Astrocyte (in vitro differentiated cells and primary cell): ENCODE measurements around the gene CREG2. TPM values are rescaled to one million over a fixed set of nuclear protein-coding genes. Genes with fewer than 3 reads are reported as not detected.

Experiments
- DNase-seq: peaks from one replicate; pipeline ENCODE4 v3.0.0-alpha.2; 2010; ENCODE audit warnings: low read depth
- FAIRE-seq: peaks from 2 replicates; lab custom pipeline; 2011; peaks lifted over from hg19 to GRCh38; lab: Jason Lieb, UNC
- H2AFZ ChIP-seq: 2 replicates; pipeline ENCODE4 v1.6.0; 2012; ENCODE audit warnings: low read depth, low read length, inconsistent platforms
- H3K27ac ChIP-seq: 2 replicates; pipeline ENCODE4 v1.5.1; 2011; ENCODE audit warnings: low read depth, low read length, inconsistent platforms
- H3K27me3 ChIP-seq: 2 replicates; pipeline ENCODE4 v1.6.0; 2011; ENCODE audit warnings: low read length, inconsistent platforms; ENCODE audit not compliant: insufficient read depth
- H3K36me3 ChIP-seq: 2 replicates; pipeline ENCODE4 v1.5.1; 2011; ENCODE audit warnings: low read length, inconsistent platforms; ENCODE audit not compliant: insufficient read depth
- H3K4me1 ChIP-seq: 2 replicates; pipeline ENCODE4 v1.5.1; 2011; ENCODE audit warnings: low read length, inconsistent platforms; ENCODE audit not compliant: insufficient read depth
- H3K4me2 ChIP-seq: 2 replicates; pipeline ENCODE4 v1.6.0; 2012; ENCODE audit warnings: low read length, inconsistent platforms
- H3K4me3 ChIP-seq: 2 replicates; pipeline ENCODE4 v1.5.1; 2011; ENCODE audit warnings: low read depth, mild to moderate bottlenecking, low read length, inconsistent platforms; ENCODE audit not compliant: insufficient read depth
- H3K79me2 ChIP-seq: 2 replicates; pipeline ENCODE4 v1.6.0; 2012; ENCODE audit warnings: mild to moderate bottlenecking, low read length, inconsistent platforms; ENCODE audit not compliant: insufficient read depth
- H3K9ac ChIP-seq: 2 replicates; pipeline ENCODE4 v1.6.0; 2012; ENCODE audit warnings: mild to moderate bottlenecking, low read length, inconsistent platforms
- H3K9me3 ChIP-seq: 2 replicates; pipeline ENCODE4 v1.5.1; 2012; ENCODE audit warnings: low read depth, mild to moderate bottlenecking, low read length, inconsistent platforms; ENCODE audit not compliant: insufficient read depth
- H4K20me1 ChIP-seq: 2 replicates; pipeline ENCODE4 v1.6.0; 2012; ENCODE audit warnings: low read length, inconsistent platforms; ENCODE audit not compliant: insufficient read depth
- H3K27ac Mint-ChIP-seq: one replicate; pipeline ENCODE4 v1.8.0; 2021; ENCODE audit warnings: mild to moderate bottlenecking, mixed read lengths; ENCODE audit not compliant: unreplicated experiment
- H3K27me3 Mint-ChIP-seq: one replicate; pipeline ENCODE4 v1.8.0; 2021; ENCODE audit warnings: low read depth, mixed read lengths; ENCODE audit not compliant: unreplicated experiment
- H3K36me3 Mint-ChIP-seq: one replicate; pipeline ENCODE4 v1.8.0; 2021; ENCODE audit warnings: low read depth, mixed read lengths; ENCODE audit not compliant: unreplicated experiment
- H3K4me1 Mint-ChIP-seq: one replicate; pipeline ENCODE4 v1.8.0; 2021; ENCODE audit warnings: low read depth, mixed read lengths; ENCODE audit not compliant: unreplicated experiment
- H3K4me3 Mint-ChIP-seq: one replicate; pipeline ENCODE4 v1.8.0; 2021; ENCODE audit warnings: mild to moderate bottlenecking, moderate library complexity, mixed read lengths; ENCODE audit not compliant: unreplicated experiment
- H3K9me3 Mint-ChIP-seq: one replicate; pipeline ENCODE4 v1.8.0; 2021; ENCODE audit warnings: mild to moderate bottlenecking, mixed read lengths; ENCODE audit not compliant: unreplicated experiment
- EZH2 ChIP-seq: IDR thresholded peaks from 2 replicates; pipeline ENCODE4 v1.6.1; 2012; ENCODE audit warnings: mild to moderate bottlenecking, low read length, inconsistent platforms; ENCODE audit not compliant: insufficient read depth
- total RNA-seq: library from RNA; stranded (reverse); gene quantifications from 2 replicates; pipeline ENCODE4 v1.2.1, GENCODE V29; 2021
- TF ChIP-seq, protein P1 (sequence below): IDR thresholded peaks from 2 replicates; pipeline ENCODE4 v1.5.1; 2011; ENCODE audit warnings: low read depth, mild to moderate bottlenecking, inconsistent platforms, low read length, moderate library complexity; ENCODE audit not compliant: insufficient read depth

Gene CREG2
- total RNA-seq, 1 donor from 2014 or later: 0.11 TPM

- Histone ChIP-seq H3K4me3 (no peak overlapping the region), H3K4me2 (no peak overlapping the region), H3K79me2 (no peaks in the 10 kb centered on the region), H3K27me3 (no peaks in the 10 kb centered on the region), H3K27ac (no peak overlapping the region), H3K9ac (no peak overlapping the region), H4K20me1 (no peaks in the 10 kb centered on the region), H2AFZ (no peak overlapping the region), H3K36me3 (no peaks in the 10 kb centered on the region), H3K4me1 (no peaks in the 10 kb centered on the region), H3K9me3 (no peaks in the 10 kb centered on the region)
- DNase-seq: peak; percentile 50
- Mint-ChIP-seq H3K9me3 (peaks cover 1% of the 10 kb centered on the region), H3K4me1 (peaks cover 5% of the 10 kb centered on the region), H3K27me3 (peaks cover 10% of the 10 kb centered on the region), H3K4me3 (no peak overlapping the region), H3K36me3 (no peaks in the 10 kb centered on the region), H3K27ac (no peak overlapping the region)
- TF ChIP-seq EZH2: no peak
- TF ChIP-seq, protein P1, sequence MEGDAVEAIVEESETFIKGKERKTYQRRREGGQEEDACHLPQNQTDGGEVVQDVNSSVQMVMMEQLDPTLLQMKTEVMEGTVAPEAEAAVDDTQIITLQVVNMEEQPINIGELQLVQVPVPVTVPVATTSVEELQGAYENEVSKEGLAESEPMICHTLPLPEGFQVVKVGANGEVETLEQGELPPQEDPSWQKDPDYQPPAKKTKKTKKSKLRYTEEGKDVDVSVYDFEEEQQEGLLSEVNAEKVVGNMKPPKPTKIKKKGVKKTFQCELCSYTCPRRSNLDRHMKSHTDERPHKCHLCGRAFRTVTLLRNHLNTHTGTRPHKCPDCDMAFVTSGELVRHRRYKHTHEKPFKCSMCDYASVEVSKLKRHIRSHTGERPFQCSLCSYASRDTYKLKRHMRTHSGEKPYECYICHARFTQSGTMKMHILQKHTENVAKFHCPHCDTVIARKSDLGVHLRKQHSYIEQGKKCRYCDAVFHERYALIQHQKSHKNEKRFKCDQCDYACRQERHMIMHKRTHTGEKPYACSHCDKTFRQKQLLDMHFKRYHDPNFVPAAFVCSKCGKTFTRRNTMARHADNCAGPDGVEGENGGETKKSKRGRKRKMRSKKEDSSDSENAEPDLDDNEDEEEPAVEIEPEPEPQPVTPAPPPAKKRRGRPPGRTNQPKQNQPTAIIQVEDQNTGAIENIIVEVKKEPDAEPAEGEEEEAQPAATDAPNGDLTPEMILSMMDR: peak; percentile 68
- FAIRE-seq: no peak
Observed at GRCh38 chr2:101349893-101350662, 37.2 kb downstream of the CREG2 start.

DNA sequence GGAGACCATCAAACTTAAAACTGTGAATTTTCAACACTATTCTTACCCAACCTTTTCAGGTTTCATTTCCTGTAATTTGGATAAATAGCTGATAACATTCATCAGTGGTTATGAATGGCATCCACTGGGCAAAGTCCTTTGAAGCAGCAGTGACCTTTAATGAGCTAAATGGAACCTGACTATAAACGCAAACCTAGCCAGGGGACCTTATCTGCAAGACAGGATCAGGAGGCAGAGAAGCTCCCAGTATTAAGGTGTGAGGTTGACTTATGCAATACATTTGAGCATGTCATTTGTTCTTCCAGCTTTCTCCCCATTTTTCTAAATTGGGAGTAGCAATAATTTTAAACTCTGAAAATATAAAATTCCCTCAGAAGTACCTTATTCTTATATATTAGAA lies 38.4 kb downstream of the CREG2 start:
- H3K27ac ChIP-seq: no peak overlapping the region
- H3K4me1 ChIP-seq: no peaks in the 10 kb centered on the region
- TF ChIP-seq EZH2: no peak
- TF ChIP-seq, protein P1: no peak
- DNase-seq (no peak), FAIRE-seq (no peak)
- no peaks in the 10 kb centered on the region for H3K27me3 ChIP-seq
- peaks cover 7% of the 10 kb centered on the region for H3K27me3 Mint-ChIP-seq
- H3K4me2 ChIP-seq: no peak overlapping the region
- no peak overlapping the region for H3K4me3 Mint-ChIP-seq
- H3K9me3 ChIP-seq: no peaks in the 10 kb centered on the region
- H3K36me3 ChIP-seq: no peaks in the 10 kb centered on the region
- H3K36me3 Mint-ChIP-seq: no peaks in the 10 kb centered on the region
- H3K79me2 ChIP-seq: no peaks in the 10 kb centered on the region
- H3K9ac ChIP-seq: no peak overlapping the region
- H3K27ac Mint-ChIP-seq: no peak overlapping the region
- H4K20me1 ChIP-seq: no peaks in the 10 kb centered on the region
- no peak overlapping the region for H3K4me3 ChIP-seq
- peaks cover 1% of the 10 kb centered on the region for H3K9me3 Mint-ChIP-seq
- no peak overlapping the region for H2AFZ ChIP-seq
- peaks cover 5% of the 10 kb centered on the region for H3K4me1 Mint-ChIP-seq

GRCh38 chr2:101346909-101347308 lies 40.4 kb downstream of the CREG2 start:
- H3K27me3 Mint-ChIP-seq: peaks cover 7% of the 10 kb centered on the region
- no peak overlapping the region for H2AFZ ChIP-seq
- no peak overlapping the region for H3K4me2 ChIP-seq
- no peak overlapping the region for H3K27ac ChIP-seq
- H3K4me1 Mint-ChIP-seq: peaks cover 5% of the 10 kb centered on the region
- no peaks in the 10 kb centered on the region for H3K36me3 ChIP-seq
- no peak overlapping the region for H3K4me3 Mint-ChIP-seq
- H3K9ac ChIP-seq: no peak overlapping the region
- peaks cover 1% of the 10 kb centered on the region for H3K9me3 Mint-ChIP-seq
- FAIRE-seq (no peak), DNase-seq (no peak)
- H3K4me3 ChIP-seq: no peak overlapping the region
- H3K79me2 ChIP-seq: no peaks in the 10 kb centered on the region
- no peak for TF ChIP-seq EZH2
- TF ChIP-seq, protein P1: no peak
- no peaks in the 10 kb centered on the region for H3K9me3 ChIP-seq
- no peaks in the 10 kb centered on the region for H3K4me1 ChIP-seq
- no peaks in the 10 kb centered on the region for H3K27me3 ChIP-seq
- no peaks in the 10 kb centered on the region for H3K36me3 Mint-ChIP-seq
- H3K27ac Mint-ChIP-seq: no peak overlapping the region
- H4K20me1 ChIP-seq: no peaks in the 10 kb centered on the region
